Endothelial cell (in vitro differentiated cells): ENCODE measurements around the gene TPRG1L. TPM values are rescaled to one million over a fixed set of nuclear protein-coding genes. Genes with fewer than 3 reads are reported as not detected.

Experiments
- DNase-seq: peaks from one replicate; pipeline ENCODE4 v3.0.0; 2021; ENCODE audit warnings: low spot score
- H3K27ac Mint-ChIP-seq: one replicate; pipeline ENCODE4 v1.8.0; 2021; ENCODE audit warnings: mixed read lengths, inconsistent platforms; ENCODE audit not compliant: unreplicated experiment
- H3K27me3 Mint-ChIP-seq: one replicate; pipeline ENCODE4 v1.8.0; 2021; ENCODE audit warnings: mild to moderate bottlenecking, moderate library complexity, mixed read lengths, inconsistent platforms; ENCODE audit not compliant: unreplicated experiment
- H3K36me3 Mint-ChIP-seq: one replicate; pipeline ENCODE4 v1.8.0; 2021; ENCODE audit warnings: mild to moderate bottlenecking, low read depth, mixed read lengths, inconsistent platforms; ENCODE audit not compliant: unreplicated experiment
- H3K4me1 Mint-ChIP-seq: one replicate; pipeline ENCODE4 v1.8.0; 2021; ENCODE audit warnings: mild to moderate bottlenecking, mixed read lengths, inconsistent platforms; ENCODE audit not compliant: unreplicated experiment
- H3K4me3 Mint-ChIP-seq: one replicate; pipeline ENCODE4 v1.8.0; 2021; ENCODE audit warnings: mild to moderate bottlenecking, mixed read lengths, inconsistent platforms; ENCODE audit not compliant: unreplicated experiment
- H3K9me3 Mint-ChIP-seq: one replicate; pipeline ENCODE4 v1.8.0; 2021; ENCODE audit warnings: mixed read lengths, inconsistent platforms; ENCODE audit not compliant: unreplicated experiment
- CTCF ChIP-seq: fragments of 200-600 bp; sonication (generic); IDR thresholded peaks from one replicate; pipeline ENCODE4 v1.5.0; 2021; ENCODE audit warnings: antibody characterized with exemption; ENCODE audit not compliant: unreplicated experiment
- total RNA-seq: library from RNA; stranded (reverse); fragmentation: NEBNext Ultra II Directional; extraction: Animal tissue kit (Norgen Biotek cat#: 25700); gene quantifications from one replicate; pipeline ENCODE4 v1.2.1, GENCODE V29; 2021; ENCODE audit not compliant: unreplicated experiment

The TPRG1L gene
- total RNA-seq, 1 donor from 2014 or later: 35.2 TPM

GRCh38 chr1:3651026-3651929, 26.5 kb downstream of the TPRG1L start:
- Mint-ChIP-seq H3K4me3 (no peak overlapping the region), H3K27me3 (peaks cover 16% of the 10 kb centered on the region), H3K27ac (no peak overlapping the region), H3K4me1 (peaks cover 4% of the 10 kb centered on the region), H3K36me3 (no peaks in the 10 kb centered on the region), H3K9me3 (no peaks in the 10 kb centered on the region)
- DNase-seq: no peak
- TF ChIP-seq CTCF: no peak

- no peak within 1 kb of the TSS for H3K27ac Mint-ChIP-seq
- no peak for TF ChIP-seq CTCF
- H3K9me3 Mint-ChIP-seq: no peaks in the 10 kb centered on the region
- H3K36me3 Mint-ChIP-seq: no peaks in the 10 kb centered on the region
- no peak within 1 kb of the TSS for H3K4me3 Mint-ChIP-seq
- no peak for DNase-seq
- peaks cover 17% of the 10 kb centered on the region for H3K27me3 Mint-ChIP-seq
- H3K4me1 Mint-ChIP-seq: peaks cover 4% of the 10 kb centered on the region
Measured at GRCh38 chr1:3651930-3652547, 27.2 kb downstream of the TPRG1L start, which contains the start of gene TP73. TP73 (plus strand) TSS chr1:3652516; CDS start chr1:3682366, 29,850 bp downstream.

GRCh38 chr1:3652548-3653285, 27.9 kb downstream of the TPRG1L start:
- no peaks in the 10 kb centered on the region for H3K9me3 Mint-ChIP-seq
- H3K27ac Mint-ChIP-seq: no peak overlapping the region
- peaks cover 4% of the 10 kb centered on the region for H3K4me1 Mint-ChIP-seq
- no peaks in the 10 kb centered on the region for H3K36me3 Mint-ChIP-seq
- peaks cover 19% of the 10 kb centered on the region for H3K27me3 Mint-ChIP-seq
- TF ChIP-seq CTCF: no peak
- peak; percentile 36 for DNase-seq
- H3K4me3 Mint-ChIP-seq: no peak overlapping the region

GRCh38 chr1:3653286-3653618, 28.4 kb downstream of the TPRG1L start:
- Mint-ChIP-seq H3K27ac (no peak overlapping the region), H3K27me3 (peaks cover 19% of the 10 kb centered on the region), H3K36me3 (no peaks in the 10 kb centered on the region), H3K9me3 (no peaks in the 10 kb centered on the region), H3K4me3 (no peak overlapping the region), H3K4me1 (peaks cover 4% of the 10 kb centered on the region)
- DNase-seq: no peak
- no peak for TF ChIP-seq CTCF
